ENCODE results near the gene TEX22.

DNA sequence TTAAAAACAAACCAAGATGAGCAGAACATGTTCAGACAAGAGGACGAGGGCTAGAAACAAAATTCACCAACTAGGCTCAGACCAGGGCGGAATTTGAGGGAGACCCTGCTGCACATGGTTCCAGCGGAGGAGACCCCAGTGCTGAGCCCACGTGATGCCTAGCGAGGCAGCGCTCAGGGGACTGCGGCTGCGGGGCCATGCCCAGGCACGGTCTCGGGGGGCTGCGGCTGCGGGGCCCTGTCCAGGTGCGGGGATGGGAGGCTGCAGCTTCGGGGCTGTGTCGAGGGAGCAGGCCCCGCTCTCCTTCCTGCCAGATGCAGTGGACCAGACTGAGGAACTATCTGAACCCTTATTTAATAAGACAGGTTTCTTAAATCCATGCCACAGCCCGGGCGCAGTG lies 63.6 kb downstream of the TEX22 start:
- TF ChIP-seq EZH2 (IDR thresholded peaks at IDR 0.05; ENCODE audit: borderline replicate concordance, low read length) = no peak
- TF ChIP-seq, protein P1, sequence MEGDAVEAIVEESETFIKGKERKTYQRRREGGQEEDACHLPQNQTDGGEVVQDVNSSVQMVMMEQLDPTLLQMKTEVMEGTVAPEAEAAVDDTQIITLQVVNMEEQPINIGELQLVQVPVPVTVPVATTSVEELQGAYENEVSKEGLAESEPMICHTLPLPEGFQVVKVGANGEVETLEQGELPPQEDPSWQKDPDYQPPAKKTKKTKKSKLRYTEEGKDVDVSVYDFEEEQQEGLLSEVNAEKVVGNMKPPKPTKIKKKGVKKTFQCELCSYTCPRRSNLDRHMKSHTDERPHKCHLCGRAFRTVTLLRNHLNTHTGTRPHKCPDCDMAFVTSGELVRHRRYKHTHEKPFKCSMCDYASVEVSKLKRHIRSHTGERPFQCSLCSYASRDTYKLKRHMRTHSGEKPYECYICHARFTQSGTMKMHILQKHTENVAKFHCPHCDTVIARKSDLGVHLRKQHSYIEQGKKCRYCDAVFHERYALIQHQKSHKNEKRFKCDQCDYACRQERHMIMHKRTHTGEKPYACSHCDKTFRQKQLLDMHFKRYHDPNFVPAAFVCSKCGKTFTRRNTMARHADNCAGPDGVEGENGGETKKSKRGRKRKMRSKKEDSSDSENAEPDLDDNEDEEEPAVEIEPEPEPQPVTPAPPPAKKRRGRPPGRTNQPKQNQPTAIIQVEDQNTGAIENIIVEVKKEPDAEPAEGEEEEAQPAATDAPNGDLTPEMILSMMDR (conservative IDR thresholded peaks at IDR 0.05 in 1 of 2, IDR thresholded peaks at IDR 0.05 in 1 of 2; ENCODE audit: extremely low read depth in 1 of 2, insufficient read depth in 1 of 2, low read depth in 1 of 2, low read length in 2 of 2) = no peak

All from mammary epithelial cell (primary cell).